Measurements from ENCODE around the gene NFIA.

Gene NFIA

GRCh38 chr1:61049850-61050540 is 32.4 kb upstream of the NFIA start (continued):
- TF ChIP-seq ZNF791 (tag by site-specific recombination; IDR thresholded peaks at IDR 0.05) (no peak), ZBTB17 (tag by site-specific recombination; IDR thresholded peaks at IDR 0.05) (peak; percentile 55), ZNF155 (tag by site-specific recombination; IDR thresholded peaks at IDR 0.05) (no peak), BCL6B (tag by site-specific recombination; IDR thresholded peaks at IDR 0.05) (no peak), ZNF174 (tag by site-specific recombination; IDR thresholded peaks at IDR 0.05) (no peak), ZNF645 (tag by site-specific recombination; IDR thresholded peaks at IDR 0.05) (no peak), ZNF248 (tag by site-specific recombination; IDR thresholded peaks at IDR 0.05) (no peak), ZNF768 (tag by site-specific recombination; IDR thresholded peaks at IDR 0.05) (no peak), GLI4 (tag by site-specific recombination; IDR thresholded peaks at IDR 0.05) (no peak), ZNF621 (tag by site-specific recombination; IDR thresholded peaks at IDR 0.05) (no peak), ZNF221 (tag by site-specific recombination; IDR thresholded peaks at IDR 0.05; ENCODE audit: borderline replicate concordance) (no peak), BCL11A (tag by site-specific recombination; IDR thresholded peaks at IDR 0.05; ENCODE audit: low read depth) (peak; percentile 87), ZNF704 (tag by site-specific recombination; IDR thresholded peaks at IDR 0.05) (no peak), ZNF529 (tag by site-specific recombination; IDR thresholded peaks at IDR 0.05; ENCODE audit: insufficient replicate concordance) (no peak), ZNF639 (tag by site-specific recombination; IDR thresholded peaks at IDR 0.05) (0 out of 2 replicates have a peak, but pooled peaks have one; percentile 20), PRDM1 (tag by site-specific recombination; IDR thresholded peaks at IDR 0.05) (no peak), ZNF292 (tag by site-specific recombination; IDR thresholded peaks at IDR 0.05; ENCODE audit: borderline replicate concordance, low read depth) (no peak), KLF7 (tag by site-specific recombination; IDR thresholded peaks at IDR 0.05; ENCODE audit: borderline replicate concordance) (no peak), ZNF610 (tag by site-specific recombination; IDR thresholded peaks at IDR 0.05; ENCODE audit: borderline replicate concordance) (no peak), ZNF596 (tag by site-specific recombination; IDR thresholded peaks at IDR 0.05) (no peak), ZNF362 (tag by site-specific recombination; IDR thresholded peaks at IDR 0.05) (no peak), OVOL3 (tag by site-specific recombination; IDR thresholded peaks at IDR 0.05) (no peak), ZNF777 (tag by site-specific recombination; IDR thresholded peaks at IDR 0.05; ENCODE audit: borderline replicate concordance) (no peak)
- TF ChIP-seq, protein P1, sequence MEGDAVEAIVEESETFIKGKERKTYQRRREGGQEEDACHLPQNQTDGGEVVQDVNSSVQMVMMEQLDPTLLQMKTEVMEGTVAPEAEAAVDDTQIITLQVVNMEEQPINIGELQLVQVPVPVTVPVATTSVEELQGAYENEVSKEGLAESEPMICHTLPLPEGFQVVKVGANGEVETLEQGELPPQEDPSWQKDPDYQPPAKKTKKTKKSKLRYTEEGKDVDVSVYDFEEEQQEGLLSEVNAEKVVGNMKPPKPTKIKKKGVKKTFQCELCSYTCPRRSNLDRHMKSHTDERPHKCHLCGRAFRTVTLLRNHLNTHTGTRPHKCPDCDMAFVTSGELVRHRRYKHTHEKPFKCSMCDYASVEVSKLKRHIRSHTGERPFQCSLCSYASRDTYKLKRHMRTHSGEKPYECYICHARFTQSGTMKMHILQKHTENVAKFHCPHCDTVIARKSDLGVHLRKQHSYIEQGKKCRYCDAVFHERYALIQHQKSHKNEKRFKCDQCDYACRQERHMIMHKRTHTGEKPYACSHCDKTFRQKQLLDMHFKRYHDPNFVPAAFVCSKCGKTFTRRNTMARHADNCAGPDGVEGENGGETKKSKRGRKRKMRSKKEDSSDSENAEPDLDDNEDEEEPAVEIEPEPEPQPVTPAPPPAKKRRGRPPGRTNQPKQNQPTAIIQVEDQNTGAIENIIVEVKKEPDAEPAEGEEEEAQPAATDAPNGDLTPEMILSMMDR (tag by site-specific recombination; IDR thresholded peaks at IDR 0.05) = peak; percentile 96
- TF ChIP-seq, protein P2, sequence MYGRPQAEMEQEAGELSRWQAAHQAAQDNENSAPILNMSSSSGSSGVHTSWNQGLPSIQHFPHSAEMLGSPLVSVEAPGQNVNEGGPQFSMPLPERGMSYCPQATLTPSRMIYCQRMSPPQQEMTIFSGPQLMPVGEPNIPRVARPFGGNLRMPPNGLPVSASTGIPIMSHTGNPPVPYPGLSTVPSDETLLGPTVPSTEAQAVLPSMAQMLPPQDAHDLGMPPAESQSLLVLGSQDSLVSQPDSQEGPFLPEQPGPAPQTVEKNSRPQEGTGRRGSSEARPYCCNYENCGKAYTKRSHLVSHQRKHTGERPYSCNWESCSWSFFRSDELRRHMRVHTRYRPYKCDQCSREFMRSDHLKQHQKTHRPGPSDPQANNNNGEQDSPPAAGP (tag by site-specific recombination; IDR thresholded peaks at IDR 0.05) = no peak

All from HEK293 (cell line).